ENCODE results near the gene FGGY. TPM values are rescaled to one million over a fixed set of nuclear protein-coding genes. Genes with fewer than 3 reads are reported as not detected.

Gene FGGY
- total RNA-seq, 2 donors from 2014 or later, result 14.1 to 14.8 TPM

DNA sequence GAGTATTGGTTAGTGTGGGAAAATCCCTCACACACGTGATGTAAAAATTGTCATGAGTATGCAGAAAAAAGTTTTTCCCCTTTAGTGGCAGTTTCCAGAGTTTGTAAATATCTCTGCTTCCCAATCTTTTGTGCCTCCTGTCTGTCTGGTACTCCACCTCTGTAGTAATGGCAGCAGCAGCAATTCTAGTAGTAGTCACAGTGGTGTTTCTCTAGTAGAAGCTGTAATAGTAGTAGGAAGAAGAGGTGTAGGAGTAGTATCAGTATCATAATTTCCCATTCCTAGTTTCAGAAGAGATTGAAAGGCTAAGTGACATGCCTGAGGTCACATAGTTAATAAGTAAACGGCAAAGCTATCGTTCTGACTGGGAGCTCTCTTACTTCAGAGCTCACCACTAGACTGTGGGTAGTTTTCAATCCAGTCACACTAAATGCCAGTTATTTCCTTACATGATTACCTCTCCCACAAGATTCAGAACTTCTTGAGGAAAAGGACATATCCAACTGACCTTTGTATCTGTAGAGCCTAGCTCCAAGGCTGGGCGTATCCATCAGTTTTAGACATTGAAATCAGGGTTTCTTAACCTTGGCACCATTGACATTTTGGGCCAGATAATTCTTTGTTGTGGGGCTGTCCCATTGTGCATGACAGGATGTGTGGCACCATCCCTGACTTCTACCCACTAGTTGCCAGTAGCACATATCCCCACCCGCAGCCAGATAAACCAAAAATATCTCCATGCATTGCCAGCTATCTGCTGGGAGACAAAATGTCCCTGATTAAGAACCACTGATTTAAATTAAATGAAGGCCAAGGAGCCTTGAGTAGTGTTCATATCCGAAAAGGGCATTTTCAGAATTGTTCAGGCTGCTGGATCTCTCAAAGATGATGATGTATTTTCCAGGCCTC is 135.9 kb downstream of the FGGY start:
- no peaks in the 10 kb centered on the region for H3K27me3 Mint-ChIP-seq (ENCODE audit: insufficient read depth)

DNA sequence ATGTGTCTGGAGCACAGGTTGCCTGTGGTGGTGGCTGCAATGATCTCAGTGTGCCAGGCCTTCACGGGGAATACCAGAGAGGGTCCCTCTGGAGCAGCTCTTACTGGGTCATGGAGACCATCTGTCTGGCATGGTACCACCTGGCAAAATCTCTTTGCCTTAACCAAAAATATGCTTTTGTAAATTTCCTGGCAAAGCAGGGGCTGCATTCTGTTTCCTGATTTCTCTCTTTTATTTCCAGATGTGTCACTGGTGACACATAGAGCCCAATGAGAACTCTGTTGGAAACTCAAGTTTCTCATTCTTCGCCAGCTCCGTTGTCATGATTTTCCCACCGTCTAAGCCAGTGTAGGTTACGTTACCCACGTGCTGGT is 136.5 kb downstream of the FGGY start:
- Histone ChIP-seq H3K4me3 (ENCODE audit: low read length) (no peak overlapping the region), H3K9me3 (ENCODE audit: control insufficient read depth, low read length) (no peaks in the 10 kb centered on the region), H3K36me3 (ENCODE audit: control insufficient read depth, insufficient read depth, low read length) (no peaks in the 10 kb centered on the region), H3K4me1 (ENCODE audit: control insufficient read depth, insufficient read depth, low read length) (no peaks in the 10 kb centered on the region), H3K27me3 (ENCODE audit: control insufficient read depth, insufficient read depth, low read length, poor library complexity, severe bottlenecking) (no peaks in the 10 kb centered on the region), H3K9ac (ENCODE audit: extremely low read depth, low read length, poor library complexity, severe bottlenecking) (no peak overlapping the region), H3K27ac (ENCODE audit: low read depth, low read length) (no peak overlapping the region)
- no peaks in the 10 kb centered on the region for H3K36me3 Mint-ChIP-seq (ENCODE audit: low read depth)
- no peak overlapping the region for H3K27ac Mint-ChIP-seq
- H3K4me3 Mint-ChIP-seq, result no peak overlapping the region
- DNase-seq, result no peak
- no peak for TF ChIP-seq CTCF (conservative IDR thresholded peaks at IDR 0.05)
- peaks cover 9% of the 10 kb centered on the region for H3K4me1 Mint-ChIP-seq
- no peaks in the 10 kb centered on the region for H3K9me3 Mint-ChIP-seq
- no peaks in the 10 kb centered on the region for H3K27me3 Mint-ChIP-seq (ENCODE audit: insufficient read depth)
- WGBS, 2 experiments (ENCODE audit: insufficient coverage in 1 of 2, insufficient read length in 1 of 2), result 96% methylated on average over 6 of the region's 6 CpGs

More for the DNA sequence above, 135.9 kb downstream of the FGGY start:
- peaks cover 9% of the 10 kb centered on the region for H3K4me1 Mint-ChIP-seq
- no peak overlapping the region for H3K27ac Mint-ChIP-seq
- Histone ChIP-seq H3K4me3 (ENCODE audit: low read length) (no peak overlapping the region), H3K9ac (ENCODE audit: extremely low read depth, low read length, poor library complexity, severe bottlenecking) (no peak overlapping the region), H3K4me1 (ENCODE audit: control insufficient read depth, insufficient read depth, low read length) (no peaks in the 10 kb centered on the region), H3K9me3 (ENCODE audit: control insufficient read depth, low read length) (no peaks in the 10 kb centered on the region), H3K27me3 (ENCODE audit: control insufficient read depth, insufficient read depth, low read length, poor library complexity, severe bottlenecking) (no peaks in the 10 kb centered on the region), H3K36me3 (ENCODE audit: control insufficient read depth, insufficient read depth, low read length) (no peaks in the 10 kb centered on the region), H3K27ac (ENCODE audit: low read depth, low read length) (no peak overlapping the region)
- no peak for DNase-seq
- WGBS, 2 experiments (ENCODE audit: insufficient coverage in 1 of 2, insufficient read length in 1 of 2), result 89 to 93% methylated on average over 3 to 6 of the region's 6 CpGs
- H3K4me3 Mint-ChIP-seq, result no peak overlapping the region
- no peak for TF ChIP-seq CTCF (conservative IDR thresholded peaks at IDR 0.05)
- H3K9me3 Mint-ChIP-seq, result no peaks in the 10 kb centered on the region
- H3K36me3 Mint-ChIP-seq (ENCODE audit: low read depth), result no peaks in the 10 kb centered on the region

DNA sequence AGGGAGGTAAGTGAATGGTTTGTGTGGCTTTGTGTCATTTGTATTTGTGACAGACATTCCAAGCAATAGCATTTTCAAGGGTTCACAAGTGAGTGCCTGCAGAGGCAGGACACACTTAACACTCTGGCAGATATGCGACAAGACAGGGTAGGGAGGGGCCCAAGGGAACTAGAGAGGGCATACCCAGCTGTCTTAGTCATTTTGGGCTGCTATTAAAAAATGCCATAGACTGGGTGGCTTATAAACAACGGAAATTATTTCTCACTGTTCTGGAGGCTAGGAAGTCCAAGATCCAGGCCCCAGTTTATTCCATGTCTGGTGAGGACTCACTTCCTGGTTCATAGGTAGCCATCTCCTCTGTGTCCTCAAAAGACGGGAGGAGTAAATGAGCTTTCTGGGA is 137.4 kb downstream of the FGGY start:
- no peaks in the 10 kb centered on the region for H3K36me3 Mint-ChIP-seq (ENCODE audit: low read depth)
- no peak overlapping the region for H3K4me3 Mint-ChIP-seq
- Histone ChIP-seq H3K27ac (ENCODE audit: low read depth, low read length) (no peak overlapping the region), H3K9me3 (ENCODE audit: control insufficient read depth, low read length) (no peaks in the 10 kb centered on the region), H3K9ac (ENCODE audit: extremely low read depth, low read length, poor library complexity, severe bottlenecking) (no peak overlapping the region), H3K27me3 (ENCODE audit: control insufficient read depth, insufficient read depth, low read length, poor library complexity, severe bottlenecking) (no peaks in the 10 kb centered on the region), H3K36me3 (ENCODE audit: control insufficient read depth, insufficient read depth, low read length) (no peaks in the 10 kb centered on the region), H3K4me3 (ENCODE audit: low read length) (no peak overlapping the region), H3K4me1 (ENCODE audit: control insufficient read depth, insufficient read depth, low read length) (no peaks in the 10 kb centered on the region)
- no peak for DNase-seq
- no peaks in the 10 kb centered on the region for H3K9me3 Mint-ChIP-seq
- H3K27me3 Mint-ChIP-seq (ENCODE audit: insufficient read depth), result no peaks in the 10 kb centered on the region
- peaks cover 9% of the 10 kb centered on the region for H3K4me1 Mint-ChIP-seq
- H3K27ac Mint-ChIP-seq, result no peak overlapping the region
- TF ChIP-seq CTCF (conservative IDR thresholded peaks at IDR 0.05), result no peak
- WGBS, 2 experiments (ENCODE audit: insufficient coverage in 1 of 2, insufficient read length in 1 of 2), result 94% methylated on average over 2 to 3 of the region's 3 CpGs

Data from endodermal cell (in vitro differentiated cells).